Stimulated activated CD4-positive, alpha-beta T cell treated with anti-CD3 and anti-CD28 coated beads, Interleukin-12 subunit alpha, Interleukin-12 subunit beta, amount 100 ng/mL, for 48 hours (primary cell): ENCODE measurements around the gene USP17L19.
"Not testable (repeated sequence)": the region's sequence is repeated elsewhere in the genome, so short reads cannot be mapped to it uniquely, and the experiment has no call there.

ENCODE experiments used
- DNase-seq, 3 donors: peaks; one replicate each; pipeline ENCODE4 v3.0.0-alpha.2; 2020; ENCODE audit warnings: low read depth in 2 of 3, low spot score in 1 of 3

Gene USP17L19, protein sequence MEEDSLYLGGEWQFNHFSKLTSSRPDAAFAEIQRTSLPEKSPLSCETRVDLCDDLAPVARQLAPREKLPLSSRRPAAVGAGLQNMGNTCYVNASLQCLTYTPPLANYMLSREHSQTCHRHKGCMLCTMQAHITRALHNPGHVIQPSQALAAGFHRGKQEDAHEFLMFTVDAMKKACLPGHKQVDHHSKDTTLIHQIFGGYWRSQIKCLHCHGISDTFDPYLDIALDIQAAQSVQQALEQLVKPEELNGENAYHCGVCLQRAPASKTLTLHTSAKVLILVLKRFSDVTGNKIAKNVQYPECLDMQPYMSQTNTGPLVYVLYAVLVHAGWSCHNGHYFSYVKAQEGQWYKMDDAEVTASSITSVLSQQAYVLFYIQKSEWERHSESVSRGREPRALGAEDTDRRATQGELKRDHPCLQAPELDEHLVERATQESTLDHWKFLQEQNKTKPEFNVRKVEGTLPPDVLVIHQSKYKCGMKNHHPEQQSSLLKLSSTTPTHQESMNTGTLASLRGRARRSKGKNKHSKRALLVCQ

DNA sequence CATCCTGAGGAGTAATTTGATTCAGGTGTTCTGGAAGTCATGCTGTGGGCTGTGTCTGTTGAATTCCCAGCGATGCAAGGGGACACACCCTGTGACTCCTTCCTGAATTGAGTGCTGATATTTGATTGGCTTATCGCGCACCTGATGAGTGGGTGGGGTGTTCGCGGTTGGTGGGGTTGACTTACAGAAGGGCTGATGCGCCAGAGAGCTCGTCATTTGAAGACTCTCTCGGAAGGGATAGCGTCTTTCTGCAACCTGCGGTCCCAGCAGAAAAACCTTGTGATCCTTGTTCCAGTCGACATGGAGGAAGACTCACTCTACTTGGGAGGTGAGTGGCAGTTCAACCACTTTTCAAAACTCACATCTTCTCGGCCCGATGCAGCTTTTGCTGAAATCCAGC, at the start of gene USP17L19:
TSS of gene USP17L19 (plus strand) at position 301 of the 400 bp plus-strand sequence. CDS start at position 301, 0 bp downstream.
- not testable (repeated sequence) for DNase-seq

DNA sequence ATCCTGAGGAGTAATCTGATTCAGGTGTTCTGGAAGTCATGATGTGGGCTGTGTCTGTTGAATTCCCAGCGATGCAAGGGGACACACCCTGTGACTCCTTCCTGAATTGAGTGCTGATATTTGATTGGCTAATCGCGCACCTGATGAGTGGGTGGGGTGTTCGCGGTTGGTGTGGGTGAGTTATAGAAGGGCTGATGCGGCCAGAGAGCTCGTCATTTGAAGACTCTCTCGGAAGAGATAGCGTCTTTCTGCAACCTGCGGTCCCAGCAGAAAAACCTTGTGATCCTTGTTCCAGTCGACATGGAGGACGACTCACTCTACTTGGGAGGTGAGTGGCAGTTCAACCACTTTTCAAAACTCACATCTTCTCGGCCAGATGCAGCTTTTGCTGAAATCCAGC, 42.8 kb upstream of the USP17L19 start, which contains the start of gene USP17L10:
TSS of gene USP17L10 (plus strand) at position 301 of the 400 bp plus-strand sequence. CDS start at position 301, 0 bp downstream.
- not testable (repeated sequence) for DNase-seq

DNA sequence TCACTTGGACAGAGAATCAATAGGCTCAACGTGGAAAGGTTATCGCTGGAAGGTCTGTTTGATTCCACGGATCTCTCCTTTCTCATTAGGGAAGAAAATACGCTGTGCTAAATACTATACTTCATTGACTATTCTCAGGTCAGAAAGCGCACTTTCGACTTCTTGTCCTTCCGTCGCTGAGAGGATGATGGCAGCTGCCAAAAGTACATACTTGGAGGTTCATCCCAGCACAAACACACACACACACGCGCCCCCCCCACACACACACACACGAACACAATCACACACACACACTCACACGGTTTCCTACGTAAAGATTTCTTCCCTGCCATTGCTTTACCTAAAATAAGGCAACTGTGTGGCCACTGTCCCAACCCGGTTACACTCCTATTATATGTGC, 38.5 kb upstream of the USP17L19 start:
- not testable (repeated sequence) for DNase-seq

- not testable (repeated sequence) for DNase-seq
These were observed 38.1 kb upstream of the USP17L19 start, which contains the start of gene USP17L11 for GRCh38 chr4:9215105-9215504. TSS of gene USP17L11 (plus strand) at chr4:9215405. CDS start at chr4:9215405, 0 bp downstream.

DNA sequence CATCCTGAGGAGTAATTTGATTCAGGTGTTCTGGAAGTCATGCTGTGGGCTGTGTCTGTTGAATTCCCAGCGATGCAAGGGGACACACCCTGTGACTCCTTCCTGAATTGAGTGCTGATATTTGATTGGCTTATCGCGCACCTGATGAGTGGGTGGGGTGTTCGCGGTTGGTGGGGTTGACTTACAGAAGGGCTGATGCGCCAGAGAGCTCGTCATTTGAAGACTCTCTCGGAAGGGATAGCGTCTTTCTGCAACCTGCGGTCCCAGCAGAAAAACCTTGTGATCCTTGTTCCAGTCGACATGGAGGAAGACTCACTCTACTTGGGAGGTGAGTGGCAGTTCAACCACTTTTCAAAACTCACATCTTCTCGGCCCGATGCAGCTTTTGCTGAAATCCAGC, 33.3 kb upstream of the USP17L19 start, which contains the start of gene USP17L12:
TSS of gene USP17L12 (plus strand) at position 301 of the 400 bp plus-strand sequence. CDS start at position 301, 0 bp downstream.
- not testable (repeated sequence) for DNase-seq

DNA sequence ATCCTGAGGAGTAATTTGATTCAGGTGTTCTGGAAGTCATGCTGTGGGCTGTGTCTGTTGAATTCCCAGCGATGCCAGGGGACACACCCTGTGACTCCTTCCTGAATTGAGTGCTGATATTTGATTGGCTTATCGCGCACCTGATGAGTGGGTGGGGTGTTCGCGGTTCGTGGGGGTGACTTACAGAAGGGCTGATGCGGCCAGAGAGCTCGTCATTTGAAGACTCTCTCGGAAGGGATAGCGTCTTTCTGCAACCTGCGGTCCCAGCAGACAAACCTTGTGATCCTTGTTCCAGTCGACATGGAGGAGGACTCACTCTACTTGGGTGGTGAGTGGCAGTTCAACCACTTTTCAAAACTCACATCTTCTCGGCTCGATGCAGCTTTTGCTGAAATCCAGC, 28.6 kb upstream of the USP17L19 start, which contains the start of gene USP17L13:
TSS of gene USP17L13 (plus strand) at position 301 of the 400 bp plus-strand sequence. CDS start at position 301, 0 bp downstream.
- DNase-seq = not testable (repeated sequence)

- DNase-seq = not testable (repeated sequence)
These were observed 22.9 kb upstream of the USP17L19 start for GRCh38 chr4:9230249-9230648.

DNA sequence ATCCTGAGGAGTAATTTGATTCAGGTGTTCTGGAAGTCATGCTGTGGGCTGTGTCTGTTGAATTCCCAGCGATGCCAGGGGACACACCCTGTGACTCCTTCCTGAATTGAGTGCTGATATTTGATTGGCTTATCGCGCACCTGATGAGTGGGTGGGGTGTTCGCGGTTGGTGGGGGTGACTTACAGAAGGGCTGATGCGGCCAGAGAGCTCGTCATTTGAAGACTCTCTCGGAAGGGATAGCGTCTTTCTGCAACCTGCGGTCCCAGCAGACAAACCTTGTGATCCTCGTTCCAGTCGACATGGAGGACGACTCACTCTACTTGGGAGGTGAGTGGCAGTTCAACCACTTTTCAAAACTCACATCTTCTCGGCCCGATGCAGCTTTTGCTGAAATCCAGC, 19.1 kb upstream of the USP17L19 start, which contains the start of gene USP17L15:
TSS of gene USP17L15 (plus strand) at position 301 of the 400 bp plus-strand sequence. CDS start at position 301, 0 bp downstream.
- not testable (repeated sequence) for DNase-seq

DNA sequence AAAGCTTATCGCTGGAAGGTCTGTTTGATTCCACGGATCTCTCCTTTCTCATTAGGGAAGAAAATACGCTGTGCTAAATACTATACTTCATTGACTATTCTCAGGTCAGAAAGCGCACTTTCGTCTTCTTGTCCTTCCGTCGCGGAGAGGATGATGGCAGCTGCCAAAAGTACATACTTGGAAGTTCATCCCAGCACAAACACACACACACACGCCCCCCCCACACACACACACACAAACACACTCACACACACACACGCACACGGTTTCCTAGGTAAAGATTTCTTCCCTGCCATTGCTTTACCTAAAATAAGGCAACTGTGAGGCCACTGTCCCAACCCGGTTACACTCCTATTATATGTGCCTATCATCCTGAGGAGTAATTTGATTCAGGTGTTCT, 14.7 kb upstream of the USP17L19 start:
- not testable (repeated sequence) for DNase-seq

- DNase-seq = not testable (repeated sequence)
These were observed 9.6 kb upstream of the USP17L19 start, which contains the start of gene USP17L17 for GRCh38 chr4:9243579-9243978. TSS of gene USP17L17 (plus strand) at chr4:9243879. CDS start at chr4:9243879, 0 bp downstream.

GRCh38 chr4:9247953-9248680, 5.1 kb upstream of the USP17L19 start, which contains the start of gene USP17L18:
TSS of gene USP17L18 (plus strand) at chr4:9248630. CDS start at chr4:9248630, 0 bp downstream.
- peak in 1 of 3 donors; percentile 0 for DNase-seq

GRCh38 chr4:9257824-9258223, 4.6 kb downstream of the USP17L19 start, which contains the start of gene USP17L20:
TSS of gene USP17L20 (plus strand) at chr4:9258124. CDS start at chr4:9258124, 0 bp downstream.
- DNase-seq = not testable (repeated sequence)

DNA sequence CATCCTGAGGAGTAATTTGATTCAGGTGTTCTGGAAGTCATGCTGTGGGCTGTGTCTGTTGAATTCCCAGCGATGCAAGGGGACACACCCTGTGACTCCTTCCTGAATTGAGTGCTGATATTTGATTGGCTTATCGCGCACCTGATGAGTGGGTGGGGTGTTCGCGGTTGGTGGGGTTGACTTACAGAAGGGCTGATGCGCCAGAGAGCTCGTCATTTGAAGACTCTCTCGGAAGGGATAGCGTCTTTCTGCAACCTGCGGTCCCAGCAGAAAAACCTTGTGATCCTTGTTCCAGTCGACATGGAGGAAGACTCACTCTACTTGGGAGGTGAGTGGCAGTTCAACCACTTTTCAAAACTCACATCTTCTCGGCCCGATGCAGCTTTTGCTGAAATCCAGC, 9.4 kb downstream of the USP17L19 start, which contains the start of gene USP17L21:
TSS of gene USP17L21 (plus strand) at position 301 of the 400 bp plus-strand sequence. CDS start at position 301, 0 bp downstream.
- not testable (repeated sequence) for DNase-seq

DNA sequence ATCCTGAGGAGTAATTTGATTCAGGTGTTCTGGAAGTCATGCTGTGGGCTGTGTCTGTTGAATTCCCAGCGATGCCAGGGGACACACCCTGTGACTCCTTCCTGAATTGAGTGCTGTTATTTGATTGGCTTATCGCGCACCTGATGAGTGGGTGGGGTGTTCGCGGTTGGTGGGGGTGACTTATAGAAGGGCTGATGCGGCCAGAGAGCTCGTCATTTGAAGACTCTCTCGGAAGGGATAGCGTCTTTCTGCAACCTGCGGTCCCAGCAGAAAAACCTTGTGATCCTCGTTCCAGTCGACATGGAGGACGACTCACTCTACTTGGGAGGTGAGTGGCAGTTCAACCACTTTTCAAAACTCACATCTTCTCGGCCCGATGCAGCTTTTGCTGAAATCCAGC, 14.1 kb downstream of the USP17L19 start, which contains the start of gene USP17L22:
TSS of gene USP17L22 (plus strand) at position 301 of the 400 bp plus-strand sequence. CDS start at position 301, 0 bp downstream.
- DNase-seq = not testable (repeated sequence)

- DNase-seq = not testable (repeated sequence)
These were observed 18.5 kb downstream of the USP17L19 start for GRCh38 chr4:9271719-9272118.
